NB4 (cell line): ENCODE measurements around the gene ZXDC.

Experiments
- CTCF ChIP-seq: IDR thresholded peaks from one replicate; pipeline ENCODE4 v1.5.1; 2012; ENCODE audit warnings: low read depth, low read length
- MAX ChIP-seq: IDR thresholded peaks from 2 replicates; pipeline ENCODE4 v1.6.1; 2011; ENCODE audit warnings: low read depth, low read length
- MYC ChIP-seq: IDR thresholded peaks from 2 replicates; pipeline ENCODE4 v1.6.1; 2011; ENCODE audit warnings: low read depth, low read length
- POLR2A ChIP-seq: IDR thresholded peaks from 2 replicates; pipeline ENCODE4 v1.6.1; 2011; ENCODE audit warnings: mild to moderate bottlenecking; ENCODE audit not compliant: insufficient read length; ENCODE audit errors: extremely low read depth

- no peak for TF ChIP-seq CTCF
- no peak for TF ChIP-seq POLR2A
- no peak for TF ChIP-seq MAX
- TF ChIP-seq MYC = no peak
Observed at GRCh38 chr3:126406389-126407296, 69.0 kb downstream of the ZXDC start.
